ENCODE measurements around the gene KCNC3. TPM values are rescaled to one million over a fixed set of nuclear protein-coding genes. Genes with fewer than 3 reads are reported as not detected.

Gene KCNC3
- total and polyA plus RNA-seq, 2 of the 4 experiments (the other 2 are of a cell fraction) = 0.07 TPM; not detected in 1

GRCh38 chr19:50272263-50272897 is 56.8 kb downstream of the KCNC3 start:
- Histone ChIP-seq H3K9me1 (ENCODE audit: insufficient read depth, low read length) (no peaks in the 10 kb centered on the region), H3K4ac (ENCODE audit: low read depth, low read length) (no peak overlapping the region), H3K4me1 (ENCODE audit: control insufficient read depth, insufficient read depth, low read length) (no peaks in the 10 kb centered on the region), H4K91ac (ENCODE audit: insufficient read depth, low read depth, low read length) (no peak overlapping the region), H3K18ac (ENCODE audit: low read depth, low read length) (no peak overlapping the region), H3K4me3 (ENCODE audit: insufficient read depth, low read depth, low read length) (no peak overlapping the region), H3K36me3 (ENCODE audit: control insufficient read depth, insufficient read depth, low read length) (no peaks in the 10 kb centered on the region), H2BK15ac (ENCODE audit: low read depth, low read length) (no peak overlapping the region), H3K27ac (ENCODE audit: insufficient read depth, low read length) (no peak overlapping the region), H2BK5ac (ENCODE audit: low read depth, low read length, poor library complexity, severe bottlenecking) (no peak overlapping the region), H4K20me1 (ENCODE audit: insufficient read depth, low read length) (no peaks in the 10 kb centered on the region), H2AK5ac (ENCODE audit: low read depth, low read length) (no peak overlapping the region), H3K56ac (ENCODE audit: extremely low read depth, insufficient read depth, low read length) (no peak overlapping the region), H3K4me2 (ENCODE audit: low read depth, low read length) (no peak overlapping the region), H3K79me1 (ENCODE audit: low read depth in 1 of 2, low read length in 2 of 2) (no peaks in the 10 kb centered on the region), H2BK20ac (ENCODE audit: low read depth, low read length) (no peak overlapping the region), H3K23ac (ENCODE audit: low read depth, low read length) (no peak overlapping the region), H4K5ac (ENCODE audit: low read depth, low read length) (no peak overlapping the region), H3K14ac (replicated peaks; ENCODE audit: low read depth, low read length) (no peak overlapping the region), H4K8ac (ENCODE audit: low read depth in 2 of 2, low read length in 2 of 2) (no peak overlapping the region), H3K9ac (ENCODE audit: low read depth, low read length) (no peak overlapping the region), H2AFZ (replicated peaks; ENCODE audit: low read length, poor library complexity) (no peak overlapping the region), H2BK120ac (ENCODE audit: low read depth, low read length) (no peak overlapping the region), H3K9me3 (ENCODE audit: control insufficient read depth, insufficient read depth, low read length) (peaks cover 16% of the 10 kb centered on the region; the same call in 1 of the 2 replicates), H3K27me3 (ENCODE audit: control insufficient read depth, insufficient read depth, low read length) (no peaks in the 10 kb centered on the region), H2AK9ac (replicated peaks; ENCODE audit: low read depth, low read length, poor library complexity) (no peak overlapping the region)
- ChIA-PET CTCF (no interaction called here), POLR2A (ENCODE audit: unreplicated experiment) (no interaction called here)
- no TSS peak for BruUV-seq (replicated peaks)
- in situ Hi-C loops (cut with MboI; ENCODE audit: low sequenced_read_pairs) (no loop called here), dilution Hi-C loops (cut with HindIII; ENCODE audit: low sequenced_read_pairs, unreplicated experiment) (no loop called here), intact Hi-C loops (cut with micrococcal nuclease) (no loop called here)
- ATAC-seq (ENCODE audit: low read depth) = no peak
- DNase-seq = no peak
- WGBS, 2 experiments (ENCODE audit: extremely low coverage in 2 of 2, insufficient read length in 1 of 2) = 61% methylated on average over 5 of the region's 14 CpGs; no CpG with 5 or more reads in 1 of the 2 experiments
- no peak for TF ChIP-seq CTCF (conservative IDR thresholded peaks at IDR 0.05; ENCODE audit: low read depth, low read length)
- TF ChIP-seq USF2 (IDR thresholded peaks at IDR 0.05; ENCODE audit: low read depth, low read length) = no peak
- no peak for TF ChIP-seq RFX5 (IDR thresholded peaks at IDR 0.05; ENCODE audit: low read depth, low read length)
- TF ChIP-seq MXI1 (IDR thresholded peaks at IDR 0.05; ENCODE audit: borderline replicate concordance, low read depth, low read length) = no peak
- no peak for TF ChIP-seq CEBPB (IDR thresholded peaks at IDR 0.05; ENCODE audit: low read depth, low read length)
- no peak for TF ChIP-seq ELK1 (IDR thresholded peaks at IDR 0.05; ENCODE audit: borderline replicate concordance, low read depth, low read length)
- no peak for TF ChIP-seq CHD1 (IDR thresholded peaks at IDR 0.05; ENCODE audit: low read depth, low read length)

Data from IMR-90 (cell line).